Activated CD4-positive, CD25-positive, alpha-beta regulatory T cell treated with anti-CD3 and anti-CD28 coated beads, Interleukin-2, amount 50 U/mL, for 16 hours (primary cell): Measurements from ENCODE around the gene SLC37A2.
A peak's percentile ranks its signal among the peaks of the same experiment; 100 is the strongest.

Experiments
- DNase-seq: peaks from one replicate; pipeline ENCODE4 v3.0.0-alpha.2; 2020; ENCODE audit warnings: low read depth, low spot score

SLC37A2 gene

GRCh38 chr11:125111001-125111342 lies 47.9 kb downstream of the SLC37A2 start:
- no peak for DNase-seq

DNA sequence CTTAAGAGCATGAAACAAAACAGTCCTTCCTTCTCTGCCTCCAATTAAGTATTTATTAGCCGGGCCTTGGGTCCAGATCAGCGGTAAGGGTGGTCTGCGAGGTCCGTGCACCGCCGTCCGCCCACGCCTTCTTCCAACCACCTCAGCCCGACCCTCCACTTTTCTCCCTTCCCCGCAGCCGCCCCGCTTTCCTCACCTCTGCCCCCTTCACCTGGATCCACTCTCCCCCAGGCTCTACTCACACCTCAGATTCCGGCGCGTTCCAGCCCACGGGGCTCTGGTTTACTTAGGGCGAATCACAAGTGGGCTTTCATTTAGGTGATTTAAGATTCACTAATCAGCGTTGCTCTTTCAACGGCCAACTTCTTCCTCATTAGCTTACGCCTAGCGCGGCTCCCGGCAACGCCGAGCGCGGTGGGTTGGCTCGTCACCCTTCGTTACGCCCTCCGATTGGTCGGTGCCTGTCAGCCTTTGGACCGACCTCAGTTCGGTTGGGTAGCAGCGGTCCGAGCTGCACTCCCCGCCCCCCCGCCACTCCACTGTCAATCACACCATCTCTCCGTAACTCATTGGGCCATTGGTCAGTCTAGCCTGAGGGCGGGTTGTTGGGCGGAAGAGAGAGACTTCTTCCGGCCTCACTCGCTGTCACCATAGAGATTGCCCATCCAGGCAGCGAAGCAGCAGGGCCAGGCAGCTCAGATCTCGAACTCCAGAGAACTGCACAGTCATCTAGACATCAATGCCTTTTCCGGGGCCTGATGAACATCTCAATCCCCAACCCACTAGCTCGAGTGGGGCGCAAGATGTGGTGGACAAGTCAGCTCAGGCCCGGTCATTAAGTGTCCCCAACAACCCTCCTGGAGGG lies 48.5 kb downstream of the SLC37A2 start, which contains the start of gene TMEM218:
Gene TMEM218, minus strand, starts transcription at position 284 of the 865 bp plus-strand sequence. CDS start 9,385 bp downstream, outside the sequence.
- peak; percentile 91 for DNase-seq

GRCh38 chr11:125112208-125112604 lies 49.1 kb downstream of the SLC37A2 start:
- DNase-seq: no peak

- no peak for DNase-seq
These were observed 51.4 kb downstream of the SLC37A2 start for GRCh38 chr11:125114518-125114917.

- DNase-seq: no peak
These were observed 54.3 kb downstream of the SLC37A2 start for GRCh38 chr11:125117429-125117828.

DNA sequence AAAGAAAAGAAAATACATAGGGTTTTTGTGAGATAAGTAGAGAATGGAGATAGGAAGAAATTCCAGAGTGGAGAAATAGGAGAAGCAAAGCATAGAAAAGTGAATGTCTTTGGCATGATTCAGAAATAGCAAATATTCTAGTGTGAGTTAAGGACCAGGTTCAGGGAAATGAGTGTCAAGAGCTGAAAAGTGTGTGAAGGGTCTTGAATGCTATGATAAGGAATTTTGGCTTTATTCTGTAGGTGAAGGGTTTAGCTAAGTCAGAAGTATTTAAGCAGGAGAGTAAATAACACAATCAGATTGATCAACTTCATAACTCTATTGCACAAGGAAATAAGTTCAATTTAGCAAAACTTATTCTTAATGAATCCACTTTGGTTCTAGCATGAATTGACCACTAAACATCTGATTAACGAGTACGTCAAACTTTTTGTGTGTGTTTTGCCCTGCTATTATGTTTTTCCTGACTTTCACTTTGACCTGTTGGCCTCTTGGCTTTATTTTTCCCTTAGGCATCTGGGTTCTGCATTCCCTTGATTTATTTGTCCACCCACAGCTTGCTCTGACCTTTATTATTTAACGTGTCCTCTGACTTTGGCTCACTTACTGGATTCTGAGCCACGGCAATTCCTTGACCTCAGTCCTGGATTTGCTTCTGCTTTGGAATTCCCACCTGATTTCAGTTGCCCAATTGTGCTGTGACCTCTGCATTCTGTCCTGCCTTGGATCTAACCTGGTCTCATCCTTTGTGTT lies 60.3 kb downstream of the SLC37A2 start:
- no peak for DNase-seq

DNA sequence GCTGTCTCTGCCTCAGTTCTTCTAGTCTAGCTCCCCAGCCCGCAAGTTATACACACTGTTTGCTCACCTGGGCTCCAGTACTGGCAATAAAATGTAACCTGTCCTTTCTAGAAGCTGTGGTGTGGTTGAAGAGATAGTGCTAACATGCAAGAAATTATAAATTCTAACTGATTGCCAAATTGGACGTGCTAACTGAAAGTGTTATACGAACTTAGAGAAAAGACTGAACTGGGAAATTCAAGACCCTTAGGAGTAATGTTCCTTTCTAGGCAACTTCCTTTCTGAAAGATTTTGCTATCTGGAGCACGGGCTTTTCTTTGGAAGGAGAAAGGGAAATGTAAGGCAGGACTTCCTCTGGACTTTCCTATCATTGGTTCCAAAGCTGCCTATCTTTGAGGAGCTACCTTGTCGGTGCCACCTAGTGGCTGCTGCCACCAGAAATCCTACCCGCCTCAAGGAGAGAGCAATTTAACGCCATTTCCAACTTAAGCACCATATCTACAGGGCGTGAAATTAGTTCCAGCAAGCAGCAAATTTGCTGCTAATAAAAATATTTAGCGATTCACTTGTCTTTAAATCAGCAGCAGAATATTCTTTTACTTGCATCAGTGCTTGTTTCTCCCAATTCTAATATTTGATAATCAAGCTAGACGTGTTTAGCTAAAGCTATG lies 61.0 kb downstream of the SLC37A2 start:
- no peak for DNase-seq

DNA sequence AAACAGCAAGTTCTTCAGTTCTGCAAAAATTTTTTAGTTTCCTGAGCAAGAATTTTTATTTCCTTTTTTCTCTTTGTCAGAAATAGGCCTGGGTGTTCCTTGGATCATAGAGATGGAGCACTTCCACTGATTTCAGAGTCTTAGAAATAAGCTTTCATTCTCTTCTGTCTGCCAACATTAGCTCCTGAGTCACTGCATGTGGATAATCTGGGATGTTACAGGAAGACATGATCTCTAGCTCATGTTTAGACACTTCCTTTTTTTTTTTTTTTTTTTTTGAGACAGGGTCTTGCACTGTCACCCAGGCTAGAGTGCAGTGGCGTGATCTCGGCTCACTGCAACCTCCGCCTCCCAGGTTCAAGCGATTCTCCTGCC lies 61.5 kb downstream of the SLC37A2 start:
- no peak for DNase-seq

DNA sequence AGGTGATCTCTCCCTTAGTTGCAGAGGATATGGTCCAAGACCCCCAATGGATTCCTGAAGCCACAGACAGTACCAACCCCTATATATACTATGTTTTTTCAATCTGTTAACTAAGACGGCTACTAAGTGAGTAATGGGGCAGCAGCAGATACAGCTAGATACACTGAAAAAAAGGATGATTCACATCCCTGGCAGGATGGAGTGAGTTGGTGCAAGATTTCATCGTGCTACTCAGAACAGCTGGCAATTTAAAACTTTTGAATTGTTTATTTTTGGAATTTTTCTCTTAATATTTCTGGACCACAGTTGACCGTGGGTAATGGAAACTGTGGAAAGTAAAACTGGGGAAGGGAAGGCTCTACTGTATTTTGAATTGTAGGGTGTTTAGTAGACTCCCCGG lies 65.3 kb downstream of the SLC37A2 start:
- no peak for DNase-seq

DNA sequence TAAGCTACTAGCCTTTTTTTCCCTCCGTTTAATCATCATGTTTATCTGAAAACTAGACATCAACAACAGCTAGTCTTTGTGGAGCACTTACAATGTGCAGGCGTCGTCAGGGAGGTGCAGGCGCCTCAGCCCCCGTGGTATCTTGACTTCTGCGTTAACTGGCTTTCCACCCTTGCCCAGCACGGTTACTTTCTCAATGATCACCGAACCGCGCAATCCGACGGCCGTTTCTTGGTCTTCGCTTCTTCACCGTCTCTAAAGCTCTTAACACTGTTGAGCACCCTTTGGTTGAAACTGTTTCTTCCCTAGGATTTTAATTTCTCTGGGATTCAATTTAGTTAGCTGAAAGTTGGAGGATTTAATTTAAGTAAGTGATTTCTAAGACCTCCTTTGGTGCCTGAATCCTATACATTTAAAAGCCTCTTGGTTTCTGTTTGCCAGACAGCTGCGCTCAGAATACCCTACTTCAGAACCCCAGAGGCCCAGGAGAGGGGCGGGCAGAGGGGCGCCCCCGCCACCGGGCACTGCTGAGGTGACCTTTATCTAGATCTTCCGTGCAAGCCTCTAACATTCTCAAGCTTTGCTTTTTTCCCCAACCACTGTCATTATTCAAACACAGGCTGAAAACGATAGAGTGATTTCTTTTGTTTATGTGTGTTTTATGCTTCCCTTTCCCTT lies 66.3 kb downstream of the SLC37A2 start:
- DNase-seq: no peak

DNA sequence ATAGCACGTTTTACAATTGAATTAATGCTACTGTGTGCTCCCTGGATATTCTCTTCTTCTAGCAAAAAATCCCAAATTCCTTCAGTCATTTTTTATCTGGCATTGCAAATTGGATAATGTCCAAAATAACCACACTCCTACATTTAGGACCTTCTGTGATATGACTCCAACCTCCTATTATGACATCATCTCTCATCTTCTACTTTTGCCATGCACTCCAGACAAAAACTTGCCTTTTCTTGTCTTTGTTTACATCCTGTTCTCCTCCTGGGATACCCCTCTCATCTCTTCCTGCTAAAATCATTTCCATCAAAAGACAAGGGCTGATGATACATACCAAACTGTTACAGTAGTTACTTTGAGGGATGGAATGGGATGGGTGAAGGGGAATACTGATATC lies 69.0 kb downstream of the SLC37A2 start:
- DNase-seq: no peak

- DNase-seq: no peak
These were observed 69.5 kb downstream of the SLC37A2 start for GRCh38 chr11:125132596-125132995.

- DNase-seq: no peak
These were observed 72.9 kb downstream of the SLC37A2 start for GRCh38 chr11:125136001-125136400.

DNA sequence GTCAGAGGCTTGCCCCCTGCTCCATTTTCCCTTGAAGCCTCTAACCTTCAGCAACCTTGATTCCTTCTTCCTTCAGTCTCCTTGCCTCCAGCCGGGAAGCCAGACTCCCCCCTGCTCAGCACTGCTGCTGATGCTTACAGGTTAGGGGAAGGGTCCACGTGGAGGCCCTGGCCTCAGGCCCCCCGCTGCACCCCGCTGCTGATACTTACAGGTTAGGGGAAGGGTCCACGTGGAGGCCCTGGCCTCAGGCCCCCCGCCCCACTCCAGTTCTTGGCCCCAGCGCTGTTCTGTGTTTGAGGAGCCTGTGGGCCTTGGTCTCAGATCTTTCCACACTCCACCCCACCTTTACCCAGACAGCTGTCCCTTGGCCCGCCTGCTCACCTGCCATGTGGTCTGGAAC lies 75.9 kb downstream of the SLC37A2 start:
- no peak for DNase-seq

GRCh38 chr11:125139778-125140177 lies 76.7 kb downstream of the SLC37A2 start:
- no peak for DNase-seq
